ENCODE measurements around the gene GRIN3A. TPM values are rescaled to one million over a fixed set of nuclear protein-coding genes. Genes with fewer than 3 reads are reported as not detected.
"Not testable (repeated sequence)": the region's sequence is repeated elsewhere in the genome, so short reads cannot be mapped to it uniquely, and the experiment has no call there.

The GRIN3A gene
- total RNA-seq, 2 experiments from 2014 or later: not detected

DNA sequence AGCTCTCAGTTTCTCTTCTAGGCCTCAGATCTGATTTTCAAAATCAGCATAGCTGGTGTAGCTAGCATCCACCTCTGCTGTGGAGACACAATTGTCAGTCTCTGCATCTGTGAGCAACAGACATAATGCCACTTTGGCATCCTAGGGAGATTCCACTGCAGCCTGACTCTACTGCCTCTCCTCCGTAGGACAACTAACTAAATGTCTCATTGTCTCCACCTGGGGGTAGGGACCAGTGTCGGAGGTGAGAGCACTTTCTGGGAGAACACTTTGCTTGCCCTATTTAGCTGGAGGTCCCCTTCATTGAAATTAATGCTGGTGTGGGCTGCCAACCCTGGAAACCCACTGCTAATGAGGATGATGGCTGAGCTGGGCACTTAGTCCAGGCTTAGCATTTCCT is 145.1 kb downstream of the GRIN3A start:
- POLR2A ChIA-PET: no interaction called here
- H3K27ac Mint-ChIP-seq: no peak overlapping the region
- ATAC-seq (ENCODE audit: low read depth) (no peak), DNase-seq (no peak)
- no peaks in the 10 kb centered on the region for H3K36me3 Mint-ChIP-seq
- no peaks in the 10 kb centered on the region for H3K9me3 Mint-ChIP-seq
- no peak overlapping the region for H3K4me3 Mint-ChIP-seq
- no peaks in the 10 kb centered on the region for H3K4me1 Mint-ChIP-seq
- H3K27me3 Mint-ChIP-seq: peaks cover 2% of the 10 kb centered on the region

DNA sequence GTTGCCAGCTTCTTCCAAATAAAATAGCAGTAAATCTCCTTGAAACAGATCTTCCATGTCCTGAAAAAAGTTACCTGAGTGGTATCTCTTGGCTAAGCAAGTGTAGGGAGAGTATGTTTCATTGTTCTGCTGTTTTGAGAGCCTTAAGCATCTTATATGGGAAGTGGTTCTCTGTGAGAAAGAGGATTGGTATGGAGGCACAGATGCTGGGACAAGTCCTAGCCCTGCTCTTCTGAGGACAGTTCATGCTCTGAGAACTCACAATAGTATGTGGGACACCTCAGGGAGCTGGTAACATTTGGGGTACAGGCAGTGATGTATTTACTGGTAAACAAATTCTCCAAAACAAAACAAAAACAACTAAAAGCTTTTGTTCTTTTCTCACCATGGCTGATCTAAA is 145.7 kb downstream of the GRIN3A start:
- POLR2A ChIA-PET: no interaction called here
- H3K4me3 Mint-ChIP-seq: no peak overlapping the region

DNA sequence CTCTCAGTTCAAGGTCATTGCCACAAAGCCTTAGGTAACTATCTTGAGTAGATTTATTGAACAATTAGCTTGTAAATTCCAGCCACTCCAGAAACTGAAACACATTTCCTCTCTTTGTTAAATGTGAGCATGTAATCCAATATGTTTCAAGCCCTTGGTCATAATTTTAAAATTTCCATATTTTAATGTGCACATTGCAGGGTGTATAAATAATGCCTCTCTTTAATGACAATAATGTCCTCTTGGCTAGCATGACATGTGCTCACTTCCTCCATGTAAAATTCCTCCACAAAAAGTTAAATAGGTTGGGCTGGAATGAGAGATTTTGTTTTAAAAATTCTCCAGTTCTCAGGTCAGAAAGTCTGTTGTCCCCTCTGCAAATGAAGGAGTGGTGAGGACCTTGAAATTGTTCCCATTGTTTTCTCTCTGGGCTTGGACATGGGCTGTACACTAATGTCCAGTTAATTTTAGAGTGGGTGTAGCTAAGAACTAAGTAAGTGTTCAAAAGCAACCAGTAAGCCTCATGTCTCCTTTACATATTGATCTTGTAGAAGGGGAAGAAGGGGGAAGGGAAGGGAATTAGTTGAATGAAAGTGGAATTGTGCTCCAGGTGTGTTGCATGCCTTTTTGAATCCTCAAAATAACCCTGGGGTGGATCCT is 146.5 kb downstream of the GRIN3A start:
- H3K4me3 Mint-ChIP-seq: no peak overlapping the region
- POLR2A ChIA-PET: no interaction called here
- ATAC-seq (ENCODE audit: low read depth) (no peak), DNase-seq (no peak)
- no peak overlapping the region for H3K27ac Mint-ChIP-seq
- H3K9me3 Mint-ChIP-seq: no peaks in the 10 kb centered on the region
- peaks cover 2% of the 10 kb centered on the region for H3K27me3 Mint-ChIP-seq
- peaks cover under 1% of the 10 kb centered on the region for H3K4me1 Mint-ChIP-seq
- H3K36me3 Mint-ChIP-seq: no peaks in the 10 kb centered on the region

More for the DNA sequence above, 145.7 kb downstream of the GRIN3A start:
- ATAC-seq (ENCODE audit: low read depth) (no peak), DNase-seq (no peak)
- no peaks in the 10 kb centered on the region for H3K9me3 Mint-ChIP-seq
- no peak overlapping the region for H3K27ac Mint-ChIP-seq
- H3K36me3 Mint-ChIP-seq: no peaks in the 10 kb centered on the region
- H3K4me1 Mint-ChIP-seq: no peaks in the 10 kb centered on the region
- H3K27me3 Mint-ChIP-seq: peaks cover 2% of the 10 kb centered on the region

DNA sequence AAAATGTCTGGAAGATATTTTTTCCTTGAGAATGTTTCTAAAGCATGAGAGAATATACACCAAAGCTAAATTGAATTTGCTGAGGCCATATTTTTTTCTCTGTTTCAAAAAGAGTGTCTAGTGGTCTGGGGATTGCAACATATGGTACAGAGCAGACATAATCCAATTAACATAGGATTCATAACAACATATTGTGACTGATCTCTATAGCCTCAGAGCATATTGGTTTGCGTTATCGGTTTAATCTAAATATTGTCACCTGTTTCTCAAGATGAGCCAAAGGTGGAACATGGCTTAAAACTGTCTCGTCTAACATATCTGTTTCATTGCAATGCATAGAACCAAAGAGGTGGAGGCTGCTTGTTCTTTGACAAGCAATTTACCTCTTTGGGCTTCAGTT is 147.5 kb downstream of the GRIN3A start:
- DNase-seq (no peak), ATAC-seq (ENCODE audit: low read depth) (no peak)
- H3K4me3 Mint-ChIP-seq: no peak overlapping the region
- POLR2A ChIA-PET: no interaction called here
- H3K4me1 Mint-ChIP-seq: peaks cover 6% of the 10 kb centered on the region
- no peaks in the 10 kb centered on the region for H3K9me3 Mint-ChIP-seq
- peaks cover 2% of the 10 kb centered on the region for H3K27me3 Mint-ChIP-seq
- H3K36me3 Mint-ChIP-seq: no peaks in the 10 kb centered on the region
- no peak overlapping the region for H3K27ac Mint-ChIP-seq

DNA sequence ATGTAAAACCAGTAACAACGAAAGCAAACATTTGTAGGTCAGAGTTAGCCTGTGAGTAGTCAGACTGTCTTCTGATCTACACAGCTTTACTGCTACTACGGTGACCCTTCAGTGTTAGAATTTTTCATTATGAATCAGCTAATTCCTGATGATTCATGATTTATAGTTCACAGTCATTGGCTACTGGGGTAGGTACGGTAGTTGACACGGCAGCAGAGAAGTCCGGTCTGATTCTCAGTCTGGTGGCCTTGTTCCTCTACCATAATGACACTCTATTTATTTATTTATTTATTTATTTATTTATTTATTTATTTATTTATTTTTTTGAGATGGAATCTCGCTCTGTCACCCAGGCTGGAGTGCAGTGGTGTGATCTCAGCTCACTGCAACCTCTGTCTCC is 148.4 kb downstream of the GRIN3A start:
- H3K36me3 Mint-ChIP-seq; H3K4me3 Mint-ChIP-seq; ATAC-seq (ENCODE audit: low read depth); H3K27ac Mint-ChIP-seq; H3K27me3 Mint-ChIP-seq; H3K9me3 Mint-ChIP-seq; POLR2A ChIA-PET; DNase-seq; H3K4me1 Mint-ChIP-seq: not testable (repeated sequence)

DNA sequence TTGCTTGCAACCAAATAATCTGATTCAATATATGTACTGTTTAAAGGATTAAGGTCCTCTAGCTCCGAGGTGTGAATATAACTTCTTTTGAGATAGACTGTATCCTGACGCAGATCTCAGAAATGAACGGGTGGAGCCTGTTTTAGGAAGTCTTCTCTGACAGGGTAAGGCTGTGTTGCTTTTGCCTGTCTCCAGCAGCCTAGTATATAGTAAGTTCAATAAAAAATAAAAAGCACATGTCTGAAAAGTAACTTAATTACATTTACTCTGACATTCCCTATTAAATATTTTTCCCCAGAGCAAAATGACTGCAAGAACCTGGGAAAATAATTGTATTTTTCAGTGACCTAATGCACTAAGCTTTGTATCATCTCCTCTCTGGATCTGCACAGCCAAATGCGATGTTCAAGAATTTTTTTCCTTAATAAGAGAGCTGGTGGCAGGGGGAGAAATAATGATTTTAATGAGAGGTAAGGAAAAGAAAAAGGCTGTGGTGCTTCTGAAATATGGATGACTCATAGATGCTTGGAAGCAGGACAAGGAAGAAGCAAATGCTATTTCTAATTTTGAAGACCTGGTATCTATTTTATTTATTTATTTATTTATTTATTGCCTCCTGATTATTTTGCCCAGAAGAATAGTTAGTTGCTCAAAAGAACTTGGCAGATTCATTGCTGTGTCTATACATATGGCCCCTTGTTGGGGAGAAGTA is 151.0 kb downstream of the GRIN3A start:
- Mint-ChIP-seq H3K36me3 (no peaks in the 10 kb centered on the region), H3K4me1 (peaks cover 7% of the 10 kb centered on the region), H3K9me3 (no peaks in the 10 kb centered on the region), H3K27me3 (peaks cover 2% of the 10 kb centered on the region), H3K27ac (no peak overlapping the region), H3K4me3 (no peak overlapping the region)
- ATAC-seq (ENCODE audit: low read depth) (no peak), DNase-seq (no peak)
- POLR2A ChIA-PET: no interaction called here

DNA sequence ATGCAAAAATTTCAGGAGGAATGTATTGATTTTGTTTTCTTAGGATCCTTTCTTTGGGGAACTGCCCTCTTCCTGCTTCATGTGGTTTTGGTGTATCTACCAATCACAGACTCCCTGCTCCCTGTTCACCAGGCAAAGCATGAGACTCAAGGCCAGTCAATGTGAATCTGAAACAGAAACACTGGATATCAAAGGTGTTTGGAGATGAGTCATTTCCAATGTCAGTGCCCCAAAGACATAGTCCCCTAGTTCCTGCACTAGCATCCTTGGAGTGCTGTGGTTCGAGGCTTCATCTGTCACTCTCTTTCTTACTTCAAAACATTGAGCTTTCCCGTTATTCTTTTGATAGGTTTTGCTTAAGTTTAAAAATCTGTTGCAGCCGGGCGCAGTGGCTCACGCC is 151.8 kb downstream of the GRIN3A start:
- H3K9me3 Mint-ChIP-seq: no peaks in the 10 kb centered on the region
- H3K36me3 Mint-ChIP-seq: no peaks in the 10 kb centered on the region
- H3K27ac Mint-ChIP-seq: no peak overlapping the region
- POLR2A ChIA-PET: no interaction called here
- H3K4me1 Mint-ChIP-seq: peaks cover 7% of the 10 kb centered on the region
- DNase-seq (no peak), ATAC-seq (ENCODE audit: low read depth) (peak; percentile 93)
- H3K4me3 Mint-ChIP-seq: no peak overlapping the region
- peaks cover 2% of the 10 kb centered on the region for H3K27me3 Mint-ChIP-seq

DNA sequence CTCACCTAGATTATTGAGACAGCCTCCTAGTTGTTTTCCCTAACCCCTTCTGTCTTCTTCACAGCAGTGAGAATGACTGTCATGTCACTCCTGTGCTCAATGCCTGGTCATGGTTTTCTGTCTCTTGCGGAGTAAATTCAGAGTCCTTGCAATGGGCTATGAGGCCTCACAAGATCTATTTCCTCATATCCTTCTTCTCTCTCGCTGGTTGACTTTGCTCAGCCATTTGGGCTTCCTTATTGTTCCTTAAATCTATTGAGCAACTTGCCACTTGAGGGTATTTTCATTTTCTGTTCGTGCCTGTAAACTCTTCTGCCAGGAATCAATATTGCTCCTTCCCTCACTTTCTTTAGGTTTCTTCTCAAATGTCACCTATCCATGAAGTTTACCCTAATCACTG is 152.7 kb downstream of the GRIN3A start:
- DNase-seq (no peak), ATAC-seq (ENCODE audit: low read depth) (no peak)
- H3K27me3 Mint-ChIP-seq: peaks cover 2% of the 10 kb centered on the region
- H3K4me3 Mint-ChIP-seq: no peak overlapping the region
- POLR2A ChIA-PET: no interaction called here
- peaks cover 7% of the 10 kb centered on the region for H3K4me1 Mint-ChIP-seq
- H3K27ac Mint-ChIP-seq: no peak overlapping the region
- H3K9me3 Mint-ChIP-seq: no peaks in the 10 kb centered on the region
- H3K36me3 Mint-ChIP-seq: no peaks in the 10 kb centered on the region

DNA sequence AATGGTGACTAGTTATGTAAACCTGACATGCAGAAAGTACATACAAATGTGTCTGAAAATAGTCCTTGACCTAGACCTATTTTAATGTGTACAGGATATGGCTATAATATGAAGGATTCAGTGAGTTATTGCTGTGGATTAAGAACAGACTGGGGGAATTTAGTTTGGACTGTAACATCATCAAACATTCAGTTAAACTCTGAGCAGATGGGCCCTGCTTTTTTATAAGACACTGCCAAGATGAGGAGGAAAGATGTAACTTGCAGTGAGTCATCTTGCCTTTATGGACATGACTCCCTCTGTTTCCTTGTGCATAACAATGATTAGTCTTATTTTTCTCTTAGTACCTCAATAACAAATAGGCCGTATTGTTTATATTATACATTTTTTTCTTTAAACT is 155.9 kb downstream of the GRIN3A start:
- no peaks in the 10 kb centered on the region for H3K27me3 Mint-ChIP-seq
- DNase-seq (no peak), ATAC-seq (ENCODE audit: low read depth) (no peak)
- H3K4me3 Mint-ChIP-seq: no peak overlapping the region
- H3K27ac Mint-ChIP-seq: no peak overlapping the region
- POLR2A ChIA-PET: no interaction called here
- no peaks in the 10 kb centered on the region for H3K36me3 Mint-ChIP-seq
- H3K4me1 Mint-ChIP-seq: peaks cover 7% of the 10 kb centered on the region
- no peaks in the 10 kb centered on the region for H3K9me3 Mint-ChIP-seq

DNA sequence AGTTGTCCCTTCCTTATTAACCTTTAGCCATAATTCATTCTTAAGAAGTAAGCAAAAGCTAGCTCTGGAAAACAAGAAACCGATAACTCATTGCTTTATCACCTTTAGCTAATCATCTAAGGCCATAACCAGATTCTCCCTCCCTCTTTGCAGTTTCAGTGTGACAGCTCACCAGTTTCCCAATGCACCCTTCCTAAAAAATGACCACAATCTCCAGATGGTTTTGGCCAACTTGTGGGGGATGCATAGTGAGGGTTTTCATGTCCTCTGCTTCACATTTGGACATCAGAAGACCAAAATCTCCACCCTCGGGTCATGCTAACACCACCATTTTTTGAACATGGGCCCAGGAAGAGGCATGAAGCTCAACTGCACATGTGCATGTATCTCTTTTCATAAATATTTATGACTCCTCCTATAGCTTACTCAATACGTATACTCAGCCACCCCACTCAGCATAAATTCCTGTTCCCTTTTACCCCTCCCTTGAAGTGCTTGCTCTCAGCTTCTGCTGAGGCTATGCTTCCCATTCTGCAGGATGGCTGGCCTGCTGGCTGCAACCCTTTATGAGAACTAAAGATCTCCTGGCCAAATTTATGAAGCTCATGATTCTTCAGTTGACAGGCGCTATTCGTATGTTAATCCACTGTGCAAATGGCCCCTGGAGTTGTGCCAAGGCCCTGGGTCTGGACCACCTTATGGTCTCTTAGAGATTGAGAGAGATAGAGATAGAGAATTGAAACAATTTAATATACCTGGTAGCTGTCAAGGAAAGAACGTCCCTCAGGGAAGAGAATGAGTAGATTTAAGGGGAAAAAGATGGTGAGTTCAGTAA is 158.5 kb downstream of the GRIN3A start:
- POLR2A ChIA-PET: no interaction called here
- Mint-ChIP-seq H3K4me3 (no peak overlapping the region), H3K9me3 (no peaks in the 10 kb centered on the region), H3K4me1 (no peaks in the 10 kb centered on the region), H3K27me3 (no peaks in the 10 kb centered on the region), H3K36me3 (peaks cover 2% of the 10 kb centered on the region), H3K27ac (no peak overlapping the region)
- DNase-seq (no peak), ATAC-seq (ENCODE audit: low read depth) (no peak)

DNA sequence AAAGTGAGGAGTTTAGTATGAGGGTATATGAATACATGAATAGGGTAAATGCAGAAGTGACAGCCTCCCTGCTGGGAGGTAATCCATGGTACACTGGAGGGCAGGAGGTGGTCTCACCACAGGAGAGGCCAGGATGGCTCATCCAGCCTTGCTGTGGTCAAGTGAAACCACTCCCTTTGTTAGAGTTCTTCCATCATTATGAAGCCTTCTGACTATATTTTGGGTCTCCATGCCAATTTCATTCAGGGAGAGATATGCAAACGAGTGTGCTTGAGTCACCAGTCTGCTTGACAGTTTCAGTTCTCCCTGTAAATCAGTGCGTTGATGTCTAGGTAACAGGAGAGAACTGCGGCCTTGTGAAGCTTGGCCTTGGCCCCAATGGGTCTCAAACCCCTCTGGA is 160.1 kb downstream of the GRIN3A start:
- DNase-seq (no peak), ATAC-seq (ENCODE audit: low read depth) (no peak)
- Mint-ChIP-seq H3K27ac (no peak overlapping the region), H3K27me3 (no peaks in the 10 kb centered on the region), H3K4me3 (no peak overlapping the region), H3K36me3 (peaks cover 3% of the 10 kb centered on the region), H3K9me3 (no peaks in the 10 kb centered on the region), H3K4me1 (peaks cover 6% of the 10 kb centered on the region)
- POLR2A ChIA-PET: no interaction called here

DNA sequence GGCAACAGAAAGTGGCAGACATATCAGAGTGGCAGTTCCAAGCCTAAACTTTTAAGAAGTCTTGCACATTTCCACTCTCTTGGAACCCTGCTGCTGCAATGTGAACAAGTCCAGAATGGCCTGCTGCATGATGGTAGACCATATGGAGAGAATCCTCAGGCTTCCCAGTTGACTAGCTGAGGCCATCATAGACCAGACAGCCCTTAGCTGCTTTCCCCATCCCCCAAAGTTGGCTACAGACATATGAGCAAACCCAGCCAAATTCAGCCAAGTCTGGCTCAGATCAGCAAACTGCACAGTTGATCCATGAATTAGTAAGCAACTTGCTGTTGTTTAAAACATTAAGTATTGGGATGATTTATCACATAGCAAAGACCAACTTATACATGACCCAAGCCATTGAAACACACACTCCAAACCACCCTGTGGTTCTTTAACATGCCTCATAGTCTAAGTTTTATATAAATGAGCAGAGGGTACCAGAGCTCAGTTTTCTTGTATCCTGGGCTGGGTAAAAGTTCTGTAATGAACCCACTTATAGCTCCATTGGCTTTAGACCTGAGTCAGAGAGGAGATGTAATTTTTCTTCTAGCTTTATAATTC is 163.6 kb downstream of the GRIN3A start:
- ATAC-seq (ENCODE audit: low read depth) (no peak), DNase-seq (no peak)
- peaks cover 32% of the 10 kb centered on the region for H3K4me1 Mint-ChIP-seq
- peaks cover 7% of the 10 kb centered on the region for H3K36me3 Mint-ChIP-seq
- no peaks in the 10 kb centered on the region for H3K9me3 Mint-ChIP-seq
- POLR2A ChIA-PET: no interaction called here
- no peak overlapping the region for H3K4me3 Mint-ChIP-seq
- no peak overlapping the region for H3K27ac Mint-ChIP-seq
- H3K27me3 Mint-ChIP-seq: no peaks in the 10 kb centered on the region

DNA sequence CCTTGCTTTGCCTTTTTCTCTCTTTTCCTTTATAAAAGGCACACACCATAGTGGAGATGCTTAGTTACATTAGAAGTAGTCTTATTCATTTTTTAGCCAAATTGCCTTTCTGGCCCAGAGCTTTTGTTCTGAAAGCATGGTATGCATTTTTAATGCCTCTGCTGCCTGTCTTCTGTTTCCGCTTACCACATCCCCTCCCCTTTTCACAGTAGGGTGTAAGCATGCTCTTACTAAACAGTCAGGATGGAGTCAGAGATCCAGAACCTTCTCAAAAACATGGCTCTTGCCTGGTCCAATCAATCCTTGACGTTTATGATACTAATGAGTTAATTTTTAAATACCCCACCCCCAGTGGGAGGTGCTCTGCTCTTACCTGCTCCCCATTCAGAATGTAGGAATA is 166.1 kb downstream of the GRIN3A start:
- no peaks in the 10 kb centered on the region for H3K27me3 Mint-ChIP-seq
- no peak overlapping the region for H3K4me3 Mint-ChIP-seq
- ATAC-seq (ENCODE audit: low read depth) (no peak), DNase-seq (no peak)
- no peak overlapping the region for H3K27ac Mint-ChIP-seq
- POLR2A ChIA-PET: no interaction called here
- H3K9me3 Mint-ChIP-seq: no peaks in the 10 kb centered on the region
- peaks cover 23% of the 10 kb centered on the region for H3K36me3 Mint-ChIP-seq
- peaks cover 32% of the 10 kb centered on the region for H3K4me1 Mint-ChIP-seq
